ENCODE data around the gene GRIK4.
"Not testable (repeated sequence)": the region's sequence is repeated elsewhere in the genome, so short reads cannot be mapped to it uniquely, and the experiment has no call there.

GRIK4 gene

DNA sequence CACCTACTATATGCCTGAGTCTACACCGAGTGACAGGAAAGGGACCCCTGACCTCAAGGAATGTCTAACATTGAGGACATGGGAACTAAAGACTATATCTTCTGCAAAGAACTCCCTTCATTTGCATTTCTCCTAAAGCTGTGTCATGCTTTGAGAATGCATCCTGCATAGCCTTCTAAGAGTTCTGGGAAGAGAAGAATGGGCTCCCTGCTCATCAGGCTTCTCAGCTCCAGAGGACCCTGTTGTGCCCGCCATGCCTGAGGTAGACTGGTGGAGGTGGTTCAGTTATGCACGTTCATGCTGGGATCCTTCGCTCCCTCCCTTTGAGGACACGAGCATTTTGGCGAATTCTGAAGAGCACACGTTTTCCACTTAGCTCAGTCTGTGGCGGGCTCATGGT is 63.3 kb downstream of the GRIK4 start:
- DNase-seq (ENCODE audit: low read depth), result no peak

DNA sequence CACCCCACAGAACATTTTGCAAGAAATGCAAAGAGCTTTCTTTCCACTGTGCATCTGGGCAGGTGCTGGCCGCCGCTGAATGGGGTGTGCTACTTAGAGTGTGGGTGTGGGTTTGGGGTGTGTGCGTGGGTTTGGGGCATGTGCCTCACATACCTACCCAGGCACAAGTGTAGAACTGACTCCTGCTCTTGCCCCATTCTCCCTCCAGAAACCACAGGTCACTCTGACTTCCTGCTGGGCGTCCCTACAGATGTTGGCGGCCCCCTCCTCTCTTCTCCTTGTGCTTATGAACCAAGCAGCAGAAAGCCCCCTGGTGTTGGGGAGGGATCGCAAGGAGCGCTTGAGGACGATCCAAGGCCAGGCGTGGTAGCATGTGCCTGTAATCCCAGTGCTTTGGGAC is 63.9 kb downstream of the GRIK4 start:
- no peak for DNase-seq (ENCODE audit: low read depth)

DNA sequence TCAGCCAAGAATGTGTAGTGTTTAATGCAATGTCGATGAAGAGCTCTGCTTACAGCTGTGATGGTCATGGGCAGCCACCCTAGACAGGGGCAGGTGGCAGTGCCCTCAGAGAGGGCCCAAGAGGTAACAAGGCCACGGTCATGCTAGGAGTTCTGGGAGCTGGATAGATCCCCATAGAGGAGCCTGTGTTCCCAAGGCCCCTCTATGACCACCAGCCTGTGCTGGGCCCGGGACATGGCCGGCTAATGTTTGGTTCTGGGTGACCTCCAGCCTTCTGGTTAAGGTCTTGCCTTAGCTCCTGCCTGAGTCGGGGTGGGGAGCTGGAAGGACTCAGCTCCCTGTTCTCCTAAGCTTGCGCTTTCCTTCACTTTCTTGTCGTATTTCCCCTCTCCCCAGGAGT is 65.1 kb downstream of the GRIK4 start:
- DNase-seq (ENCODE audit: low read depth), result no peak

DNA sequence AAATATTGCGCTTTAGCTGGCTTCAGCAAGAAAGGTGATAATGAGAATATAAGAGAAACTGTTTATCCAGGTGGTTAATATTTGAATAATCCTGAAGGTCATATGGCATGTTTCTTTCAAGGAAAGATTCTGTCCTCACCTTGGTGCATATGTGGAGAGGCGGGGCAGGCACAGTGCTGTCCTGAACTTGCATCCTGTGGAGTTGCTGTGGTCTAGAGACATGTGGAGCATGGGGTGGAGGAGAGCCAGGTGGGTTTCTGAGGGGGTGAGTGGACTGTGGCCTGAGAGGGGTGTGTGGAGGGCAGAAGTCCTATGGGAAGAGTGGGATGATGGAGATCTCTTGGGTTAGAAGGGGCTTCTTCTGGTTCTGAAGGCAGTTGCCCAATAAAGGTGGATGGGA is 65.5 kb downstream of the GRIK4 start:
- DNase-seq (ENCODE audit: low read depth), result no peak

DNA sequence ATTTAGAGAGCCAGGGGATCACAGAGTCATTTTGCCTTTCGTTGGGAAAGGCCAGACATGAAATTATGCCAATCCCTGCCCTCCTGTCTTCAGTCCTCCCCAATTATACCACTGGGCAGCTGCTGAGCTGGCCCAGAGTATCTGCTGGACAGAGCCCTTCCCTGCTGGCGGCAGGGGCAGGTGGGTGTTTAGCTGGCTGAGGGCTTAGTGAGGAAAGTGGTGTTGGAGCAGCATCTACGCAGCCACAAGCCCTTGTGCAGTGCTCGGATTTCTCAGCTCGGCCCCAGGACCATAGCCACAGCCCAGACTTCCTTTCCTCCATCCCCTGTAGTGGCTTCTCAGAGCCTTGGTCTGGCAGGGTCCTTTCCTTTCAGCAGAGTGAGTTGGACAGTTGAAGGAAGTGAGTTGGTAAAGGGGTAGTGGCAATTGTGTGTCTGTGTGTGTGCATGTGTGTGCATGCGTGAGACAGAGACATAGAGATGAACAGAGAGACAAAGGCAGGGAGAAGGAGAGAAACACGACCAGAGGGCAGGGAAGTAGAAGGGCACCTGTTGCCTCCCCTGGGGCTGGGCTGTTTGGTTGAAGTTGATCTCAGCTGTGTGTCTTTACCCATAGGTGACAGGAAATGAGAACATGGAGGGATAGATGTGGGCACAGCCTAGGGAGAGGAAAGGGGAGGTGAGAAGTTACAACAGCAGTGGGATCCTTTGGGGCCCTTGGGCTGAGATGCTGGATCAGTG is 66.2 kb downstream of the GRIK4 start:
- no peak for DNase-seq (ENCODE audit: low read depth)

DNA sequence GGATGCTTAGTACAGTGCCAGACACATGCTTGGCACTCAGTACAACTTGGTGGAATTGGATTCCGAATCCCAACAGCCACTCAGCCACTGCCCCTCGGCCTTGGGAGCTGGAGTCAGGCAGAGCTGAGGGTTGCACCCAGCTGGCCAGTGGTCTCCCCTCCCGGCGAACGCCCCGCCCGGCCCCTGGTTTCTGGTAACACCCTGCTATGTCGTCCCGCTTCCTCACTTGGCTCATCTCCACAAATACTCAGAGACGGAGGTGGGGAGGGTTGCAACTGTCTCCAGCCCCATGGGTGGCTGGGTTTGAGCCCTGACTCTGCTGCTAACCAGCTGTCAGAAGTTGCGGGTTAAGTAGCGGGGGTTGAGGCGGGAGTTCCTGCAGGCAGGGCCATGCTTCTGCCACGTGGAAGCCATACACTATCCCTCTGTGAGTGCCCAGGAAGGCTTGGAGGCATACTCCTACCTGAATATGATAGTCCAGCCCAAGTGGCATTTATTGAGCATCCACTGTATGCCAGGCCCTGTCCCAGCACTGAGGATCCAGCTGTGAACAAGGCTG is 67.1 kb downstream of the GRIK4 start:
- DNase-seq (ENCODE audit: low read depth), result no peak

DNA sequence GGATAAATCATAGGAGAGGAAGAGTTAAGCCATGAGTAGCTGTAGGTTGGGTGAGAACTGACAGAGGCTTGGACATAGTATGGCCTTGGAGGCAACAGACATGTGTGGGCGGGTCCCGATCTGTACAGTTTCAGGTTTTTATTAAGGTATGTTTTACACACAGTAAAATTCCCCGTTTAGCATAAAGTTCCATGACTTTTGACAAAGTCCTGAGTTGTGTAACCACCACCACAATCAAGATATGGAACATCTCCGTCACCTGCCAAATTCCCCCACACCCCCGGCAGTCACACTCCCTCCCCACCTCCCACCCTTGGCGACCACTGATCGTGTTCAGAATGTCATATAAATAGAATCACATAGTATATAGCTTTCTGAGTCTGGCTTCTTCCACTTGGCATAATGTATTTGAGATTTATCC is 68.1 kb downstream of the GRIK4 start:
- no peak for DNase-seq (ENCODE audit: low read depth)

DNA sequence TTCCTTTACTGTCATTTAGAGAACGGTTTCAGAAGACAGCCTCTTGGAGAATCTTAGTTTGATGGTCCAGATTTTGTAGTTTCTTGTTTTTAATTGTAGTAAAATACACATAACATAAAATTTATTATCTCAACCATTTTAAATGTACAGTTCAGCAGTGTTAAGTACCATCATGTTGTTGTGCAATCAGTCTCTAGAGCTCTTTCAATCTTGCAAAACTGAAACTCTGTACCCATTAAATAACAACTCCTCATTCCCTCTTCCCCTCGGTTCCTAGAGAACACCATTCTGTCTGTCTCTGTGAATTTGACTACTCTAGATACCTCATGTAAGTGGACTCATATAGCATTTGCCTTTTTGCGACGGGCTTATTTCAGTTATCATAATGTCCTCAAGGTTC is 69.8 kb downstream of the GRIK4 start:
- DNase-seq (ENCODE audit: low read depth), result no peak

DNA sequence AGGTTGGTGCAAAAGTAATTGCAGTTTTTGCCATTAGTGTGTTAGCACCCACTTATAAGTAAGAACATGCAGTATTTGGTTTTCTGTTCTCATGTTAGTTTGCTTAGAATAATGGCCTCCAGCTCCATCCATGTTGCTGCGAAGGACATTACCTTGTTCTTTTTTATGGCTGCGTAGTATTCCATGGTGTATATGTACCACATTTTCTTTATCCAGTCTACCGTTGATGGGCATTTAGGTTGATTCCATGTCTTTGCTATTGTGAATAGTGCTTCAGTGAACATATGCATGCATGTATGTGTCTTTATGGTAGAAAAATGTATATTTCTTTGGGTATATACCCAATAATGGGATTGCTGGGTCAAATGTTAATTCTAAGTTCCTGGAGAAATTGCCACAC is 71.0 kb downstream of the GRIK4 start:
- not testable (repeated sequence) for DNase-seq (ENCODE audit: low read depth)

DNA sequence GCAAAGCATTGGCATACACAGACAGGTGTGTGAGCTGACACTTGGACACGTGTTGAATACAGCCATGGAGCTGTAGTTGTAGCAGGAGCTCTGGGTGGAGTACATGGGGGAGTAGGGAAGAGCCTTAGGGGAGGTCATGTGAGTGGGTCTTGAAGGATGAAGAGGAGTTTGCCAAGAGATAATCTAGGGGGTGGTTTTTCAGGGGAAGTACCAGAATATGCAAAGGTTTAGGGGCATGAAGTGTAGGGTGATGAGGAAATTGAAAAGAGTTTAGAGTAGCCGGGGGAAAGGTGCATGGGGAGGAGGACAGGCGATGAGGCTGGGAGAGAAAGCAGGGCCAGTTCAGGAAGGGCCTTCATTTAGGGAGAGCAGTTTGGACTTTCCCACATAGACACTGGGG is 74.5 kb downstream of the GRIK4 start:
- DNase-seq (ENCODE audit: low read depth), result no peak

DNA sequence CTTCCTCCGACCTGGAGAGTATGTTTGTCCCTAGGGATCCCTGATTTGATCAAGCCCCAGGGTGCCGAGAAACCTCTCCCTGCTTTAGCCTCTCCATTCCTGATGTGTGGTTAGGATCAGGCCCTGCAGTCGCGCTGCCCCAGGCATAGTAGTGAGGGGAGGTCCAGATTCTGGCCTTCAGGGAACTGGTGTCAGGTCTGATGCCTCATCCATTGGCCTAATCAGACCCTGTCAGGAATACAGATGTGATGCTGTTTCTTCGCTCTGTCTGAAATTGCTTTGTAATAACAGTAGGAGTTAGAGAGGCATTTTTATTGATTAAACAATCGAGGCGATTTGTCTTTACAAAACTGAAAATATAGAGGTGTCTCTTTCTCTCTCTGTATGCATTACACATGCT is 75.2 kb downstream of the GRIK4 start:
- no peak for DNase-seq (ENCODE audit: low read depth)

DNA sequence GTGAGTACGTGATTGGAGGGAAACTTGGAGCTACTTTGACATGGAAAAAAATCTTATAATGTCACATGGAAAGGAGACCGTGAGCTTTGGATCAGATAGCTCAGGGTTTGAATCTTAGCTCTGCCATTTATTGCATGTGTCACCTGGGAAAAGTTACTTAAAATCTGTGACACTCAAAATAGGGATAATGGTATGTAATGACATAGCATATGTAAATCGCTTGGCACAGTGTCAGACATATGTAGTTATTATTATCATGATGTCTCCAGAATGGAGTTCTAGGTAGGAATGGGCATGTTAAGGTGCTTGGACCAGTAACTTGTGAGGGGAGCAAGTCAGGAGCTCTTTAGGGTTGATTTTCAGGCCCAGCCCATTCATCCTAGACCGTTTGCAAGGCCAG is 75.8 kb downstream of the GRIK4 start:
- DNase-seq (ENCODE audit: low read depth), result no peak

DNA sequence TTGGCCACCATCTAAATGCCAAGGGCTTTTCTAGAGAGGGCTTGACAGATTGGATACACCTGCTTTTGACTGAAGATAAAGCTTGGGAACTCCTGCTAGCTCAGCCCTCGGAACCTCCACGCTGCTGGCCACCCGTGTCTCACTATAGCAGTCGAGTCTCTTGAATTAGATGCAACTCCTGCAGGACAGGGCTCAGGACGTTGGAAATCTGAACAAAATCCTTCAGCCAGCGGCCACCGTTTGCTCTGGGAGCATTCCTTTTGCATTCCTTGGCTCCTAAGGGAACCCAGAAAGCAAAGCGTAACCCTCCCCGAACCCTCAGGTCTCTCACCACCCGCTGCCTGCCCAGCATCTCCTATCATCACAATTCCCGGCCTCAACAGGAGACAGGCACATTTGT is 77.8 kb downstream of the GRIK4 start:
- DNase-seq (ENCODE audit: low read depth), result no peak

DNA sequence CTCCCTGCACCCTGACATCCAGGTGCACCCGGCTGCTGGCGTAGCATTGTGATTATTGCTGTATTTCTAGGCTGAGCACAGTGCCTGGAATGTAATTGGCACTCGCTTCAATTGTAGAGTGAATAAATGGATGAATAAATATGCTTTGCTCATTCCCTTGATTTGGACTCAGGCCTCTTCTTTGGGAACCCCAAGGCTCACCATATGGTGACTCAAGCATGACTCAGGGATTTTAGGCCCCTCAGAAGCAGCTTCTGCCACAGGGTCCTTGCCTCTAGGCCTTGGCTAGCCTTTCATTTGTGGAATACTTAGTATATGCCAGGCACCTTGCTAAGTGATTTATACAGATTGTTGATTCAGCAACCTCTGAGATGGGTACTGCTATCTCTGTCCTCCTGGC is 78.9 kb downstream of the GRIK4 start:
- DNase-seq (ENCODE audit: low read depth), result no peak

DNA sequence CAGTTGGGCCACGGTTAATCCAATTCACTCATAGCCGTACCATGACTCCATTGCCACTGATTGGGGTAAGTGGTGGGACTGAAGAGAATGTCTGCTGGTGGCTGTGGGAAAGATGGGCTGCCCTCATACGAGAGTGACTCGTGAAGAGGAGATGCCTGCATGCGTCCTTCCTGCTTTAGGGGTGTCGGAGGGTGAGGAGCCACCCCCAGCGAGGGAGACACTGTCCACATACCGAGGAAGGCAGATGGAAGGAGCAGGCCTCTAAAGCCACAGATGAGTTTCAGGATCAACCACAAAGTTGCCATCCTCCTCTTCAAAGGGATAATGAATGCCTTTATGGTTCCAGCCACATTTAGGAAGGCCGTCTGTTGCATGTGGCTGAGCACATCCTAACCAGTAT is 83.2 kb downstream of the GRIK4 start:
- DNase-seq (ENCODE audit: low read depth), result no peak

DNA sequence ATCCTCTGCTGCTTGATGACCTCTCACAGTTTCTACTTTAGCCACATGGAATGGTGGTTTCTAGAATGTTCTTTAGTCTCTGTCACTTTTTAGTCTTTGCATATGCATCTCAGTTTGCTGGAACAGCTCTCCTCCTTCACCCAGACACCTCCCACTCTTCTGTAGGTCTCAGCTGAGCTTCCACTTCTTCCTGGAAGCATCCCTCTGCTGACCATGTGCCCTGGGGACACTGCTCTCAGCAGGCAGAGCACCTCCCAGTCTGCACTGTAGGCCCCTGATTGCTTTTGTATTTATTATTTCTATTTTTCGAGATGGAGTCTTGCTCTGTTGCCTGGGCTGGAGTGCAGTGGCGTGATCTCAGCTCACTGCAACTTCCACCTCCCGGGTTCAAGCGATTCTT is 84.0 kb downstream of the GRIK4 start:
- DNase-seq (ENCODE audit: low read depth), result no peak

DNA sequence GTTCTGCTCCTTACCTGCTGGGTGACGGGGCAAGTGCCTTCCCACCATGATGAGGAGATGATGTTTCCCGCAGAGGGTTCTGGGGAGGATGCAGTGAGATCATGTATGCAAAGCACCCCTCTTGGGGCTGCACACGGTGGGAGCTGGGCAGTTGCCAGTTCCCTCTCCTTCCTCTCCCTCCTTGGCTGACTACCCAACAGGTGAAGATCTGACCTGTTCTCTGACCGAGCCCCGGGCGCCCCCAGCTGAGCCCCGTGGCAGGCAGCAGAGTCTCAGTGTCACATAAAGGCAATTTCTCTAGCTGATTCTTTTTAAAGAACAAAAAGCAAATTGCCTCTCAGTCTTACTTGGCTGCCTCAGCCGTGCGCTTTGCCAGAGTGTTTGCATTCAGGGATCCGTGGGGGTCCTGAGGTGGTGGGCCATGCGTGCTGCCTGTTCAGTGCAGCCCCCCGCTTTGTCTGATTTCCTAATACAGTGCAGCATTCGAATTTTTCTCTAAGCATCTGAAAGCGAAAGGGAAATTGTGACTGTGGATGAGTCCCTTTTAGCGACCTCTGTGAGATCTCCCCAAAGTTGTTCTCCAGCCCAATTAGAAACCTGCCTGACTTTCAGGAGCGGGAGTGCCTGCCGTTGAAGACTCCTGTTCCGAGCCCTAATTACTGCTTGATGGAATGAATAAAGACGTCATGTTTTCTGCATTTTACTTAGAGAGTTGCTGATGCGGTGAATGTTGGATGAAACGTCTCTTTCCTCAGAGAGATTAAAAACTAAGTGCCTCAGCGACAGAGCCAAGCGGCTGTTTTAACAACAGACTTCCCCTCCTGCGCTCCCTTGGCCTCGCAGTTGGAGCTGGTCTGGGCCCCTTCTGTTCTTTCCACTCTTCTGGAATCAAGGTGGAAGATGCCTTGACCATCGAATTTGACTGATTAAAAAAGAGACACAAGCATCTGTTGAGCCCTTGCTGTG is 86.0 kb downstream of the GRIK4 start:
- DNase-seq (ENCODE audit: low read depth), result no peak

DNA sequence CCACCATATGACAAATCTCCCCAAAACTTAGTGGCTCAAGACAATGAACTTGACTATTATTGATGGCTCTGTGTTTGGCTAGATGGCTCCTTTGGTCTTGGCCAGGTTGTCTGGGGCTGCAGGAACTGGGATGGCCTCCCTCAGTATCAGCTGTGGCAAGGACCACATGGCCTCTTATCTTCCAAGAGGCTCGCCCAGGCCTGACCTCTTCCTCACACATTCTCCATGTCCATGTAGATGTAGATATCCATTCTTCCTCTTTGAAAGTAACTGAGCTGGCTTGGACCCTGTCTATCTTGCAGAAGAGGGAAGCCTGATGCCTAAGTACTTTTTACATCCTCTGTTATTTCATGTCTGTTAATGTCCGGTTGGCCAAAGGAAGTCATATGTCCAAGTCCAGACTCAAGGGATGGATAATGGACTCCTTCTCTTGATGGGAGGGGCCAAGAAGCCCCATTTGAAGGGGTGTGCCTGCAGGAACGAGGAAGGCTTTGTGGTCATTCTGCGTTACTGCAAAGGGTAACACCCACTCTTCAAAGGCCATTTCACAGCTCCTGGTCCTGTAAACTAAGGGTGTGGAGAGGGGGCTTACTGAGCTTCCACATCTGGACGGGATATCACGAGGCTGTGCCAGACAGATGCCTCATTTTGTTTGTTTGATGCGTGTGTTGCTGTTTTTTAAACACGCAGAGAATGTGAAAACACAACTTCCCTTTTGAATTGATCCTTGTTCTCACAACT is 87.1 kb downstream of the GRIK4 start:
- DNase-seq (ENCODE audit: low read depth), result no peak

DNA sequence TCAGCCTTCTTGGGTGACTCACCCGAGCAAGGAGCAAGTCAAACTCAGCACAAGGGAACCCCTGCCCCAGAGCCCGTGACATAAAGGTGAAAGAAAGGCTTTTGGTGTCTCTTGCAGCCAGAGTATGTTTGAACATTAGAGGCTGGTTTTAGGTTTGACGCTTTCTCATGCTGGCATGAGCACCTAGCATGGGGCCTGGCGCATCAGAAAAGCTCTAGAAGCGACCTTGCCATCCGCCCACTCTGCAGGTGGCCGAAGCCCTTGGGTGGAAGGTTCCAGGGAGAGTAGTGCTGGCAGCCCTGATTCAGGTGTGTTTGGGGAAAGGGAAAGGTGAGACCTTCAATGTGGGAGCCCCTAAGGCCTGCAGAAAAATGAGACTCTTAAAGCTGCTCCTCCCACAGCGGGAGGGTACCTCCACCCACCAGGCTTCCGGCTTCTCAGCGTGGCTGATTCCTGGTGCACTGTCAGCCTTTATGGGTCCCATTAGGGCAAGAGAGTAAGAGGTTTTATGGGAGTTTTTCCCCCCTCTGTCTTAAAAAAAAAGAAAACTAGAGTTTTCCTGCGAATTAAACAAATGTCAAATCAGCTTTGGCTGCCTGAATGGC is 88.4 kb downstream of the GRIK4 start:
- DNase-seq (ENCODE audit: low read depth), result no peak

DNA sequence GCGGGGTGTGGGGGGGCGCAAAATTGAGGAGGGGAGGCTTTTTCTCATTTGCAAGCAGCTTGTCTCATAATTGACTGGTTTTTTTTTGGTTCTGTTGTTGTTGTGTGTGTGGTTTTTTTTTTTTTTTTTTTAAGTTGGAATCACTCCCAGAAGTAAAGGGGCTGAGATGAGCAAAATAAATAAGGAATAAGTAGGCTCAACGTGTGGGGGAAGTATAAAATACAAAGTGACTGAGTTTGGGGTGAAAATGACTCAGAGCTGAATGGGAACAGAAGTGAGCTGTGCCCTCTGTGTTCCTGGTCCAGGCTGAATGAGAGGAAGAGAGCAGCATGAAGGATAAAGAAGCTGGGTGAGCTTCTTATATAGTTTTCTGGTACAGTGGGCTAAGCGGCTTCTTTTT is 90.0 kb downstream of the GRIK4 start:
- no peak for DNase-seq (ENCODE audit: low read depth)

DNA sequence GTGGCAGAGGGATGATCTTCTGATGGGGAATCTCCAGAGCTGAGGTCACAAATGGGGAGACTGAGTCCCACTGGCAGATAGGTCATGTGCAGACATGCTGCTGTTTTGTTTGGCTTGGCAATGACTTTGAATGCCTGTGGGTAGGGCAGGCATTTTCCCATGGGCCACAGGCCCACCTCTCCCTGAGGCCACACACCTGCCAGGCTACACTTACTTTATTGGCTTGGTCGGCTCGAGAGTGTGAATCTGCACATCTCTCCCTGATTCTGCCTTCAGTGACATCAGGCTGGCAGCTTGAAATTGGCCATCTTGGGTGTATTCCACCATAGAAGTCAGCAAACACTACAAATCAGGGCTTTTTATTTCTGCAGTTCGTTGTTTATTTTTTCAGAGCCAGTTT is 91.5 kb downstream of the GRIK4 start:
- DNase-seq (ENCODE audit: low read depth), result no peak

DNA sequence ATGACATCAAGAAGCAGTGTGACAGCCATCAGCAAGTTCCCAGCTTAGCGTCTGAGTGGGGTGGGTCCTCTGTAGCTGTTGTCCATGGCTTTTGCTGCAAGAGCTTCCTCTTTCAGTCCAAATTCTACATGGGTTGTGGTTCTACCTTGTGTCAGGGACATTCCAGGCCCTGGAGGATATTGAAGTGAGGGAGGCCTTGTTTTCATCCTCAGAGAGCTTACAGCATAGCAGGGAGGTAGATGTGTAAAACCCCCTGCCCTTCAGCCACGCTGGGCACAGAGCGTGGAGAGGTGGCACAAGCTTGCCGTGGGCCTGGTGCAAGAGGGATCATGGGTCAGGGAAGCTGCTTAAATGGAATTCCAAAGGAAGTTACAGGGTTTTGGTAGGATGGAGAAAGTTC is 93.9 kb downstream of the GRIK4 start:
- DNase-seq (ENCODE audit: low read depth), result no peak
